Stimulated activated CD8-positive, alpha-beta memory T cell treated with anti-CD3 and anti-CD28 coated beads, Interleukin-2, amount 100 ng/mL, for 48 hours (primary cell): ENCODE data around the gene ELP1.

Experiments
- DNase-seq, 2 donors: peaks; one replicate each; pipeline ENCODE4 v3.0.0-alpha.2; 2020; ENCODE audit warnings: low read depth in 2 of 2

Gene ELP1

DNA sequence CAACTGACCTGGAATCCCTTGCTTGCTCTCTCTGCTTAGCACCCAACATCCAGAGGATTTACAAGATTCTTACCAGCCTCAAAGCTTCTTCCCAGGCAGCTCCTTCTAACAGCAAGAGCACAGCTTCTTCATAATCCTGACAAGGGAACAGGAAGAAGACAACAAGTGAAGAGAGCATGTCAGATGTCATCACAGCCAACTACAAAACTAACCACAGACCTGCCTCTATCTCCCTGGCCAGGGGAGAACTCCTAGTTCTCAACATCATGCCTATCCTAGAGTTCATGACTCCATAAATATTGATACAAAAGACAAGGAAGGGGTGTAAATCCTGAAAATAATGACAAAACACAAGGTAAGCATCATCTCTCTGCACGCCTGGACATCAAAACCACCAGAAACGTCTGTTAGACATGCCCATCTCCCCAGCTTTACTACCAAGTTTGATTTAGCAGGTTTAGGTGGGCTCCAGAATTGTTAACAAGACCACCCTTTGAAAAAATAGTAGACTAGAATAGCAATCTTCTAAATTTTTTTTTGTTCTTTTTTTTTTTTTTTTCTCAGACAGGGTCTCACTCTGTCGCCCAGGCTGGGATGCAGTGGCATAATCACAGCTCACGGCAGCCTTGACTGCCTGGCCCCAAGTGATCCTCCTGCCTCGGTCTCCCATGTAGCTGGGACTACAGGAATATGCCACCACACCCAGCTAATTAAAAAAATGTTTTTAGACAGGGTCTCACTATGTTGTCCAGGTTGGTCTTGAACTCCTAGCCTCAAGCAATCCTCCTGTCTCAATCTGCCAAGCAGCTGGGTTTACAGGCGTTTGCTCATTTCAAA lies 51.7 kb downstream of the ELP1 start:
- DNase-seq = no peak

DNA sequence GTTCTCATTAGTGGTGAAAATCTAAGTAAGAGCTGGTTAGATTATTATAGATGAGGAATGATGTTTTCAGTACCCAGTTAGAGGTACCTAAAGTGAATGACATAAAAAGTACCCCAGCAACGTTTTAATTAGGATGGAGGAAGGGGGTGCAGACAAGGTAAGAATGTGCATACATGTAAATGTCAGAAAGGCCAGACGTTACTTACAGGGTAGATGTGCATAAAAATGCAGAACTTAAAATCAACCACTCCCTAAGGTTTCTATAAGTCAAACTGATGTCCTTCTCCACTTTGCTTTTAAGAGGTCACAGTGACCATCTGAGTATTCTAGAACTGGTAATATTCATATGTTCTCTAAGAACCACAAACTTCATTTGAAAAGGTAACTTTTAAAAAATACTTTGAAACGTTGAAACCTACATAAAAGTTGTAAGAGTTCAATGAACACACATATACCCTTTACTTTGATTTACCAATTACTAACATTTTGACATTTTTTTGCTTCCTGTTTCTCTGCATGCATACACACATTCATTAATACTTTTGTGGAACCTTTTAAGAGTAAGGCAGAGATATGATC lies 53.1 kb downstream of the ELP1 start:
- DNase-seq = no peak

DNA sequence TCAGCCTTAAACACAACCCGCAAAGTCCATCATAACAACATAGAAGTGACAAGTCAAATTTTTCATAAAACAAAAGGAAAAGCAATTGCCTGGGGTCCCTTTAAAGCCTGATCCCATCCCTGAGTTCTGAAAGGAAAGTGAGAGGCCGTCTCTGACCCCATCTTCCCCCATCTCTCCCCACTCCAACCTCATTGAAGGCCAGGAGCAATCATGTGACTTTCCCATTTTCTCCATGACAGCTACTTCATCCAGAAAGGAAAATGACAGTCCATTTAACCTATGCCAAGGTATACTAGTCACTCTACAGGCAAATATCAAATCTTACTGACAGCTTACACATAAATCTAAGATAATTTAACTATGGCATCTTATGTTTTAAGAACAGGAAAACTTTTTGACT lies 56.4 kb downstream of the ELP1 start:
- no peak for DNase-seq

GRCh38 chr9:108876425-108876824 lies 57.5 kb downstream of the ELP1 start:
- DNase-seq = no peak

DNA sequence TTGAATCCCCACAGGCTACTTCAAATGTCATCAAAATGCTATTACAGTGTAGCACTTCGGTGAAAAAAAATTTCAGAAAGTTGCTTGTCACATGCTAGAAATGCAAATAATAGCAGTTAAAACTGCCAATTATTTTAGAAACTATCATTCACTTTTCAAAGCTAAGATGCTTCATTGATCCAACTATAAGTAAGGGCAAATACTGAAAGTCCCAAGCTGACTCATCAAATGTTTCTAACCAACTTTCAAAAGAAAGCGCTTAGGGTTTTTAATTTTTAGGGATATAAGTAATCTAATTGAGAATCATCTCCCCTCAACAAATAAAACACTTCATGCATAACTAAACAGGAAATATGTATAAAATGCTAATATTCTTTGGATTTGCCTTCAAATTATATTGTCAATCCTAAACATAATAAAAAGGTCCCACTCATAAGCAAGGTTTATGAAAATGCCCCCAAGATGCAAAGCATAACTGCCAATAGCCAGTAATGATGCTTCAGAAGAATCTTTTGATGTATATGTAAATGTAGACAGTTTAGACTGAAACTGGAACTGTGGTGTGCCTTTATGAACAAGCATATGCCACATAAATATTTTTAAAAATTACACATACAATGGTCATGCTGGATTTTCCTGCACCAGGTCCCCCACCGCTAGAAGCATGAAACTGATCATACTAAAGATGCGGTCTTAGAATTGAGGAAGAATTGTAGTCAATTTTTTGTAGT lies 59.7 kb downstream of the ELP1 start:
- no peak for DNase-seq

DNA sequence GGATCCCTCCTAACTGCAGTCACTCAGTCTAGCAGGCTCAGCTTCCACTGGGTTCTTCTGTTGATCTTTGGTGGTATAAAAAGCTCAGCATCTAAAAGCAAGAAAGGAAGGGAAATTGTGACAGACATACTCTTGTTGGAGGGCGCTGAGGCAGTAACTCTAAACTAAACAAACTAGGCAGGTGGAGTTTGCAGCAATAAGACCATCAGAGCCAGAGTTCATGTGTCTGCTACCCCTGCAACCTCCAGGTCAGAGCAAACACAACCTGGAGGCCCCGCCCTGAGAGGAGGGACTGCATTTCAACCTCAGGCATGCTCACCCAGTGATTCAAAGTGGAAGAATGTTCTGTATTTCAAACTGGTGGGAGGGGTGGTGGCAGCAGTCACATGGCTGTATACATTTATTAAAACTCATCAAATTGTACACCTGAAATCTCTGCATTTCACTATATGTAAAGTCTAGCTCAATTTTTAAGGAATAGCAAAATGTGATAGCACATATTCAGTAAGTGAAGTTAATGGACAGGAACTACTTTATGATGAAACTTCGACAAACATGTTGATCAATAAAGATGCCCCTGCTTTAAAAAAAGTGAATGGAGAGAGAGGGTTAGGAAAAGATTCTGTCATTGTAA lies 64.7 kb downstream of the ELP1 start:
- DNase-seq = no peak

GRCh38 chr9:108867829-108868228 lies 66.1 kb downstream of the ELP1 start:
- no peak for DNase-seq

DNA sequence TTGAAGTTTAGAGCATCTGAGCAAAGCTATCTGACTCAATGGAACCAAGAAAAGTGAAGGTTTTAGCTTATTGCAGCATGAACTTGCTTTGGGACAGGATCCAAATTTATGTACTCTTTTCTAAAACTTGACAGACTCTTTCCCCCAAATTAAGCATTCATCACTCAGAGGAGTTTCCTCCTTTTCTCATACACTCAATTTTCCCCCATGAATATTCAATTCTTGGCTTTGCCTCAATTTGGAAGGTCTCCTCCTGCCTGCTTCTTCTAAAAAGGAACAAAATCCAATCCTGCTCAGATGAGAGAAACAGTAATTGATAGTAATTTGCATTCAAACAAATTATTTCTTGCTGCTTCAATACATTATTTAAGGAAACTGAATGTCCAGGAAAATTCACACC lies 66.8 kb downstream of the ELP1 start:
- no peak for DNase-seq

GRCh38 chr9:108866001-108866420 lies 67.9 kb downstream of the ELP1 start:
- no peak for DNase-seq

DNA sequence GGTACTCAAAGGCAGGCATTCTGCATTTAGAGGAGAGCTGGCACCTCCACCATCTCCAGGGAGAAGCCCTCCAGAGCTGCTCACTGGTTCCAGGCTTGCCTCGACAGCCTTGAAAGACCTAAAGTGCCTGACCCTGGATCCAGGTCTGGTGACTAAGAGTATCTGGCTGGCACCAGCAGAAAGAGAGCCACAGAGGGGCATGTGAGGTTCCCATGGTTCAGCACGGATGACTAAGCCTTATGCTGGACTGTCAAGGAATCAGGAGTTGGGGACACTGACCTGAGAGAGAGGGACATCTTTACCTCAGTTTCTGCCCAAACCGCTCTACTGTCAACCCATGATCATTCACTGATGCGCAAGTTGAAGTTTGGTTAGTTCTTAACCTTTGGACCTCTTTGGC lies 68.9 kb downstream of the ELP1 start:
- no peak for DNase-seq

GRCh38 chr9:108864446-108864845 lies 69.5 kb downstream of the ELP1 start:
- DNase-seq = no peak

DNA sequence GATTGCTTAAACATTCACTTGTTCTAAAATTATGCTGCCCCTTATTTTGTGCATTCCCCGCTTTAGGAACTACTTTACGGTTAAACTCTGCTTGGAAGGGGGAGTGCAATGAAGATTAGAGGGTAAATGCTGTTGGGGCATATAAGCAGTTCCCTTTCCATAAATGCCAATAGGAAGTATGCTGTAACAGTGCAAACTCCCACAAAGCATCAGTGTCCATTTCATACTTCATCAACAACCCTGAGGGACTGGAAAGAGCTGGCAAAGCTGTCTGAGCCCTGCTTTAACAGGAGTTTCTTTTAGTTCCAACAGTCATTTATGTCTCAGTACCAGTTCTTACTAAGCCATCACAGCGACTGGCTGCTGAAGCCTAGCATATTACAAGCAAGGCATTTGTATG lies 70.0 kb downstream of the ELP1 start:
- DNase-seq = no peak

- DNase-seq = no peak
Measured at GRCh38 chr9:108861997-108862396, 71.9 kb downstream of the ELP1 start, which contains the start of gene ACTL7A. TSS of gene ACTL7A (plus strand) at chr9:108862266. CDS start at chr9:108862323, 57 bp downstream.

DNA sequence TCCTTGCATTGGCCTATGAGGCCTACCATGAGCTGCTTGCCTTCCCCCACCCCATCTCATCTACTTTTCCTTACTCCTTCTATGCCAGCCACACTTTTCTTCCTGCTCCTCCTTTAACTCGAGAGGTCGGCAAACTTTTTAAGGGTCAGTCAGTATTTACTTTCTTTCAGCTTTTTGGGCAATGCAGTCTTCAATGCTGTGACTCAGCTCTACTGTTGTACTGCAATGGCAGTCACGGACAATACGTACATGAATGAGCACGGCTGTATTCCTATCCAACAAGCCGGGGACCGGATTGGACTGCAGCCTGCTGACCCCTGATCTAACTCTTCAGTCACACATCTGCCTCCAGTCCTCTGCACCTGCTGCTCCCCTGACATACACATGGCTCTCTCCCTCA lies 72.5 kb downstream of the ELP1 start:
- no peak for DNase-seq

- no peak for DNase-seq
Measured at GRCh38 chr9:108860764-108861163, 73.2 kb downstream of the ELP1 start.

GRCh38 chr9:108860354-108860753 lies 73.6 kb downstream of the ELP1 start:
- DNase-seq = no peak

GRCh38 chr9:108859459-108860114 lies 74.3 kb downstream of the ELP1 start:
- no peak for DNase-seq

GRCh38 chr9:108857572-108857971 lies 76.4 kb downstream of the ELP1 start:
- DNase-seq = no peak

- no peak for DNase-seq
Measured at GRCh38 chr9:108855888-108856287, 78.0 kb downstream of the ELP1 start, which contains the start of gene ACTL7B. TSS of gene ACTL7B (minus strand) at chr9:108855986. CDS start at chr9:108855930, 56 bp downstream.

DNA sequence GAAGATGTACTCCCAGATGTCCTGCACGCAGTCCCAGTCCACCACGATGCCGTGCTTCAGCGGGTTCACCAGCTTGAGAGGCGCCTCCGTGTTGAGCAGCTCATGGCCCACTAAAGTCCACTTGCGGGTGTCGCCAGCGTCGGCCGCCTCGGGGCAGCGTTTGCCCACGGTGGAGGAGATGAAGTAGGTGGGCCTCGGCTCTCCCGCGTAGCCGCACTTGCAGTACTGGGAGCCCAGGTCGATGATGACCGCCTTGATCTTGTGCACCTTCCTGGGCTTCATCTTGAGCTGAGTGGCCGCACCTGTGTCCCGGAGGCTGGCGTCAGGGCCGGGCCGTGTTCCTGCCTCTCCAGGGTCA lies 78.4 kb downstream of the ELP1 start:
- DNase-seq = no peak

GRCh38 chr9:108854641-108855528 lies 79.0 kb downstream of the ELP1 start:
- no peak for DNase-seq
